Neural cell (in vitro differentiated cells): ENCODE measurements around the gene ROR2. TPM values are rescaled to one million over a fixed set of nuclear protein-coding genes. Genes with fewer than 3 reads are reported as not detected.

Source experiments
- H2AFZ ChIP-seq: fragments of 200-600, 300-800 bp; sonication (generic), shearing (Covaris generic); 2 replicates; pipeline ENCODE4 v1.6.0; 2014; ENCODE audit warnings: low read depth, mild to moderate bottlenecking, antibody characterized with exemption, low read length, moderate library complexity
- H3F3A ChIP-seq: fragments of 200-600 bp; shearing (Covaris generic); 2 replicates; pipeline ENCODE4 v1.6.1; 2016; ENCODE audit warnings: mild to moderate bottlenecking, moderate library complexity, mixed read lengths, antibody characterized with exemption, low read length; ENCODE audit not compliant: insufficient read depth, poor library complexity, severe bottlenecking
- H3K27ac ChIP-seq: fragments of 200-600, 300-800 bp; sonication (generic), shearing (Covaris generic); 2 replicates; pipeline ENCODE4 v1.5.1; 2014; ENCODE audit warnings: mild to moderate bottlenecking, low read length, moderate library complexity
- H3K27me3 ChIP-seq: fragments of 300-800, 200-600 bp; sonication (generic), shearing (Covaris generic); 2 replicates; pipeline ENCODE4 v1.6.0; 2014; ENCODE audit warnings: mild to moderate bottlenecking, low read depth, low read length, moderate library complexity; ENCODE audit not compliant: insufficient read depth
- H3K36me3 ChIP-seq: fragments of 300-800, 200-600 bp; sonication (generic), shearing (Covaris generic); 2 replicates; pipeline ENCODE4 v1.5.1; 2014; ENCODE audit warnings: mild to moderate bottlenecking, antibody characterized with exemption, low read length, moderate library complexity; ENCODE audit not compliant: insufficient read depth
- H3K4me2 ChIP-seq: fragments of 300-800, 200-600 bp; sonication (generic), shearing (Covaris generic); 2 replicates; pipeline ENCODE4 v1.6.0; 2014; ENCODE audit warnings: mild to moderate bottlenecking, low read length
- H3K4me3 ChIP-seq: fragments of 300-800, 200-600 bp; sonication (generic), shearing (Covaris generic); 2 replicates; pipeline ENCODE4 v1.5.1; 2014; ENCODE audit warnings: mild to moderate bottlenecking, low read length, moderate library complexity
- H3K79me2 ChIP-seq: fragments of 200-600 bp; shearing (Covaris generic); replicated peaks from 2 replicates; pipeline ENCODE4 v1.6.0; 2014; ENCODE audit warnings: mild to moderate bottlenecking, low read length, moderate library complexity; ENCODE audit not compliant: insufficient read depth
- H3K9ac ChIP-seq: fragments of 300-800, 200-600 bp; sonication (generic), shearing (Covaris generic); 2 replicates; pipeline ENCODE4 v1.6.1; 2016; ENCODE audit warnings: mild to moderate bottlenecking, low read length, mixed read lengths
- H3K9me2 ChIP-seq: fragments of 200-600 bp; shearing (Covaris generic); 2 replicates; pipeline ENCODE4 v1.6.1; 2016; ENCODE audit warnings: mild to moderate bottlenecking, low read length, mixed read lengths; ENCODE audit not compliant: insufficient read depth
- H3K9me3 ChIP-seq: fragments of 200-600, 300-800 bp; sonication (generic), shearing (Covaris generic); 2 replicates; pipeline ENCODE4 v1.6.1; 2016; ENCODE audit warnings: mild to moderate bottlenecking, mixed run types, low read length, moderate library complexity, mixed read lengths
- H4K20me1 ChIP-seq: fragments of 200-600 bp; shearing (Covaris generic); 2 replicates; pipeline ENCODE4 v1.6.1; 2016; ENCODE audit warnings: mild to moderate bottlenecking, mixed run types; ENCODE audit not compliant: insufficient read depth
- EP300 ChIP-seq: fragments of 450-650 bp; conservative IDR thresholded peaks from 2 replicates; pipeline ENCODE4 v1.6.1; 2014; ENCODE audit warnings: antibody characterized with exemption, mild to moderate bottlenecking, moderate library complexity; ENCODE audit not compliant: poor library complexity, severe bottlenecking
- EZH2 ChIP-seq: fragments of 200-600, 300-800 bp; shearing (Covaris generic), sonication (generic); IDR thresholded peaks from 2 replicates; pipeline ENCODE4 v1.6.1; 2014; ENCODE audit warnings: antibody characterized with exemption, low read length, borderline replicate concordance, mild to moderate bottlenecking; ENCODE audit not compliant: insufficient read depth, poor library complexity, severe bottlenecking
- MXI1 ChIP-seq: fragments of 450-650 bp; conservative IDR thresholded peaks from 2 replicates; pipeline ENCODE4 v1.6.1; 2014; ENCODE audit warnings: antibody characterized with exemption, mild to moderate bottlenecking; ENCODE audit not compliant: poor library complexity, severe bottlenecking
- POLR2AphosphoS5 ChIP-seq: IDR thresholded peaks from 2 replicates; pipeline ENCODE4 v1.6.1; 2012
- RAD21 ChIP-seq: fragments of 450-650 bp; conservative IDR thresholded peaks from 2 replicates; pipeline ENCODE4 v1.6.1; 2014; ENCODE audit warnings: antibody characterized with exemption, mild to moderate bottlenecking, moderate library complexity
- REST ChIP-seq: IDR thresholded peaks from 2 replicates; pipeline ENCODE4 v1.6.1; 2012; ENCODE audit warnings: borderline replicate concordance
- SMC3 ChIP-seq: fragments of 450-650 bp; conservative IDR thresholded peaks from 2 replicates; pipeline ENCODE4 v1.6.1; 2014; ENCODE audit warnings: antibody characterized with exemption, mild to moderate bottlenecking, moderate library complexity; ENCODE audit not compliant: poor library complexity
- TAF1 ChIP-seq: IDR thresholded peaks from 2 replicates; pipeline ENCODE4 v1.6.1; 2012; ENCODE audit warnings: low read depth
- polyA plus RNA-seq: library from polyadenylated mRNA; depleted of rRNA; stranded (reverse); fragments of >200 nt; gene quantifications from 2 replicates; pipeline ENCODE4 v1.2.3, GENCODE V29; 2014
- TF ChIP-seq, protein P1 (sequence below): fragments of 450-650 bp; IDR thresholded peaks from 2 replicates; pipeline ENCODE4 v1.5.1; 2014; ENCODE audit warnings: antibody characterized with exemption, mild to moderate bottlenecking, moderate library complexity; ENCODE audit not compliant: poor library complexity, severe bottlenecking

ROR2 gene
- polyA plus RNA-seq, 1 donor from 2014 or later: 0.33 TPM

DNA sequence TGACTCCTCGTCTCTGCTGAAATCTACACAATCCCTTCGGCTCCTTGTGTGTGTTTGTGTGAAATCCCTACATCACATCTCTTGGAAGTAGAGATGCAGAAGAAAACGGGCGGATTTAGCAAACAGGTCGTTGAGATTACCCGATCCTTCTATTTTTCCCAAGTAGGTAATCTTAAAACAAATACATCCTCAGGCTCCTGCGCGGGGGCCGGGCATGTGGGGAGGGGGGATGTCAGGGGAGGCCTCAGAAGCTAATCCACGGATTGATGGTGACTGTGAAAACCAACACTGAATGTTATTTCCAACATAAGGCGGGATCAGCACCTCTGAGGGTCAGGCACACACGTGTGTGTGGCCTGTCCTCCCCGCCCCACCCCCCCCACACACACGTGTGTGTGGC, 137.8 kb downstream of the ROR2 start:
- no peak overlapping the region for H2AFZ ChIP-seq
- no peak overlapping the region for H3K9ac ChIP-seq
- H3K9me2 ChIP-seq: no peaks in the 10 kb centered on the region
- H3K9me3 ChIP-seq: no peaks in the 10 kb centered on the region
- H3K27ac ChIP-seq: no peak overlapping the region
- H3K79me2 ChIP-seq: no peaks in the 10 kb centered on the region
- H3K4me2 ChIP-seq: no peak overlapping the region
- H3K27me3 ChIP-seq: no peaks in the 10 kb centered on the region
- TF ChIP-seq, protein P1, sequence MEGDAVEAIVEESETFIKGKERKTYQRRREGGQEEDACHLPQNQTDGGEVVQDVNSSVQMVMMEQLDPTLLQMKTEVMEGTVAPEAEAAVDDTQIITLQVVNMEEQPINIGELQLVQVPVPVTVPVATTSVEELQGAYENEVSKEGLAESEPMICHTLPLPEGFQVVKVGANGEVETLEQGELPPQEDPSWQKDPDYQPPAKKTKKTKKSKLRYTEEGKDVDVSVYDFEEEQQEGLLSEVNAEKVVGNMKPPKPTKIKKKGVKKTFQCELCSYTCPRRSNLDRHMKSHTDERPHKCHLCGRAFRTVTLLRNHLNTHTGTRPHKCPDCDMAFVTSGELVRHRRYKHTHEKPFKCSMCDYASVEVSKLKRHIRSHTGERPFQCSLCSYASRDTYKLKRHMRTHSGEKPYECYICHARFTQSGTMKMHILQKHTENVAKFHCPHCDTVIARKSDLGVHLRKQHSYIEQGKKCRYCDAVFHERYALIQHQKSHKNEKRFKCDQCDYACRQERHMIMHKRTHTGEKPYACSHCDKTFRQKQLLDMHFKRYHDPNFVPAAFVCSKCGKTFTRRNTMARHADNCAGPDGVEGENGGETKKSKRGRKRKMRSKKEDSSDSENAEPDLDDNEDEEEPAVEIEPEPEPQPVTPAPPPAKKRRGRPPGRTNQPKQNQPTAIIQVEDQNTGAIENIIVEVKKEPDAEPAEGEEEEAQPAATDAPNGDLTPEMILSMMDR: no peak
- TF ChIP-seq REST (no peak), EZH2 (no peak), EP300 (no peak), TAF1 (no peak), SMC3 (no peak), MXI1 (no peak), POLR2AphosphoS5 (no peak), RAD21 (no peak)
- no peak overlapping the region for H3K4me3 ChIP-seq
- no peaks in the 10 kb centered on the region for H4K20me1 ChIP-seq
- H3F3A ChIP-seq: no peaks in the 10 kb centered on the region
- H3K36me3 ChIP-seq: no peaks in the 10 kb centered on the region

GRCh38 chr9:91811024-91811909, 138.8 kb downstream of the ROR2 start:
- Histone ChIP-seq H3K36me3 (no peaks in the 10 kb centered on the region), H3K9me2 (no peaks in the 10 kb centered on the region), H3K27ac (no peak overlapping the region), H3K9ac (no peak overlapping the region), H3F3A (no peaks in the 10 kb centered on the region), H3K27me3 (no peaks in the 10 kb centered on the region), H2AFZ (no peak overlapping the region), H3K4me2 (no peak overlapping the region), H3K9me3 (no peaks in the 10 kb centered on the region), H4K20me1 (no peaks in the 10 kb centered on the region), H3K79me2 (no peaks in the 10 kb centered on the region), H3K4me3 (no peak overlapping the region)
- TF ChIP-seq REST: no peak
- no peak for TF ChIP-seq TAF1
- TF ChIP-seq RAD21: no peak
- no peak for TF ChIP-seq SMC3
- TF ChIP-seq POLR2AphosphoS5: no peak
- no peak for TF ChIP-seq EZH2
- TF ChIP-seq MXI1: no peak
- no peak for TF ChIP-seq EP300
- TF ChIP-seq, protein P1: no peak
